HG03097 (cell line): Measurements from ENCODE around the gene SYNDIG1.

Source experiments
- ATAC-seq: cut with Tn5 transposase; IDR thresholded peaks from one replicate; pipeline ENCODE4 v1.9.1; 2021; ENCODE audit not compliant: unreplicated experiment, low FRiP score

SYNDIG1 gene

GRCh38 chr20:24603454-24603853 is 134.0 kb downstream of the SYNDIG1 start:
- no peak for ATAC-seq

- ATAC-seq, result no peak
Measured at GRCh38 chr20:24604966-24605665, 135.7 kb downstream of the SYNDIG1 start.

GRCh38 chr20:24605937-24606455 is 136.6 kb downstream of the SYNDIG1 start:
- no peak for ATAC-seq

DNA sequence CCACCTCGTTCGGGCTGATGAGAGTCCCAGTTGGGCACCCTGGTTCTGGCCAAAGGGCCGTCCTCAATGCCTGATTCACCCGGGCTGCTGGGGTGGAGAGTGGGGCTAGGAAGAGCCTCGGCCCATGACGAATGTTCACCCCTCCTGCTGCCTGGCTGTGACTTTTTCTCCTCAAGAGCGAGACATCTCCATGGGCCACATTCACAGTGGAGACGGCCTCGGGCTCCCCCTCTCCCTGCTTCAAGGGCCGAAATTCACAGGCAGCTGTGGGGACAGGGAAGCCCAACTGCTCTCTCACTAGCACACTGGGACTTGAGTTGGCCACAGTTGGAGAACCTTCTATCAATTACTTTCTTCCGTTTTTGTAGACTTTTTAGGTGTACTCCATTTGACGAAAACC is 138.0 kb downstream of the SYNDIG1 start:
- no peak for ATAC-seq

DNA sequence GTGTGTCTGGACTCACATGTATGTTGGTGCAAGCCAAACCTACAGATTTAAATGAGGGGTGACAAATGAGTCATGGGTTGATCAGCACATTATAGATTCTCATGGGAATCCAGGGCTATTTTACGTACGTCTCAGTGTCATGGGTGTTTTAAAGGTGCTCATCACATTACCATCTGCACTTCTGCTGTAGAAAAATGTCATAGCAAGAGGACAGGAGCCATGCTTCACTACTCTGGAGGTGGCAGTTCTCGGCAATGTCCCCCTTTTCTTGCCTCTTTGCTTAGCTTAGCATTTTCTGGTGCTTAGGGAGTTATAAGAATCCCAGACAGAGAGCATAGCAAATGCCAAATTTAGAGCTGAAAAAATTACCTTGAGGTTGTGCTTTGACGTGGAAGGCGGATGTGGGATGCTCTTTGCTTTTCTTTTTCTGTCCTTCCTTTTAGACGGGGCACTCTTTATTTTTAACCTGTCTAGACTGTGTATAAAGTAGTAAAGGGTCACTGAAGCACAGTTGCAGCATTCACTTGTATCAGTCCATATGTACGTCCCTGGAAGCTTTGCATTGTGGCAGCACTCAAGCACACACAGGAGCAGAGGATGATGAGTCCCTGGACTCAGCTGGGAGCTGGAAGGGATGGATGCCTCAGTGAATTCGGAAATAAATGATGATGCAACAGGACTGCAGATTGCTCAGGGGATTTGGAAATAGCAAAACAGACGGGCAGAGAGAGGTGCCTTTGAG is 139.7 kb downstream of the SYNDIG1 start:
- ATAC-seq, result no peak

DNA sequence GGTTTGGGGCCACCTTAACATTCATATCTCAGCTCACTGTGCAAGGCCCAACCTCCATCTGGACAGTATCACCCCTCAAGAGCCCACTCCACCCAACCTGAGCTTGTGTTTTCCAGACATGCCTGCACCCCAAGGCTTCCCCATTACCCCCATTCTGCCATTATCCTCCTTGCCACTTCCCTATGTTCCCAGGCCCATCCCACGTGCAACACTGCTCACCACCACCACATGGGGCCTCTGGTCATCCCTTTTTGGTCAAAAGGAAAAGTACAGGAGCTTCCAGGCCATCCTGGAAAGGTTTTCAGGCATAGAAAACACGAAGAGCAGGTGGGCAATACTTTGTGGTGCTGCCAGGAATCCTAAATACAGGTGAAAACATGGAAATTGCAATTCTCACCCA is 140.3 kb downstream of the SYNDIG1 start:
- ATAC-seq, result no peak

DNA sequence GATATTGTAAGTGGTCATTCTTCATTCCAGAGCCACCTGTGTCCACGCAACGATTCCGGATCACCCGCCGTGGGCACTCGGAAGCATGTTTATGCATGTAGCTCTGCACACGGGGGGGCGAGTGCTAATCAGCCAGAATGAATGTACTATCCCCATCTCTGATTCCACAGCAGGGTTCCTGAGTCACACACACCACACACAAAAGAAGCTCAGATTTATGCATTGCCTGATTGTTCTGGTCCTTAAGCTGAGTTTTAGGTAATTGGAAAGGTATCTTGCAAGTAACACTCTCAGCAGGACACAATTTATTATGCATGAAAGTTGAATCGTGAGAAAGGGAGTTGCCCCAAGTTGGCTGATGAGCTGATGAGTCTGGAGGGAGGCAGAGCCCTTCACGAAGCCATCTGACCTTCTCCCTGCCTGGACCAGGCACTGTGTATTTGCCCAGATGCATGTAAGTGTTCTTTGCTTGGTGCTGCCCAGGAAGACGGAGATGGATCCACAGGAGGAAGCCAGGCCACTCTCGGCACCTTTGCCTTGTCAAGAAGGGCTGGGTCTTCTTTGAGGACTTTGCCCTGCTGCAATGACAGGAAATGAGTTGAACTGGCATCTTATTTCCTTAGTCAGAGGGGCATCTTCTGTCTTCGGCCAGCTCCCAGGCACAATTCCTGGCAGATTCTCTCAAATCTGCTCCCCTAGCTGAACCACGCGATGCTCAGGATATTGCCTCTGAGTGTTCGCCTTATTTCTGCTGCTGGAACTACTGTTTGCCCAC is 141.1 kb downstream of the SYNDIG1 start:
- no peak for ATAC-seq

- ATAC-seq, result no peak
Measured at GRCh38 chr20:24611360-24612140, 142.1 kb downstream of the SYNDIG1 start.

DNA sequence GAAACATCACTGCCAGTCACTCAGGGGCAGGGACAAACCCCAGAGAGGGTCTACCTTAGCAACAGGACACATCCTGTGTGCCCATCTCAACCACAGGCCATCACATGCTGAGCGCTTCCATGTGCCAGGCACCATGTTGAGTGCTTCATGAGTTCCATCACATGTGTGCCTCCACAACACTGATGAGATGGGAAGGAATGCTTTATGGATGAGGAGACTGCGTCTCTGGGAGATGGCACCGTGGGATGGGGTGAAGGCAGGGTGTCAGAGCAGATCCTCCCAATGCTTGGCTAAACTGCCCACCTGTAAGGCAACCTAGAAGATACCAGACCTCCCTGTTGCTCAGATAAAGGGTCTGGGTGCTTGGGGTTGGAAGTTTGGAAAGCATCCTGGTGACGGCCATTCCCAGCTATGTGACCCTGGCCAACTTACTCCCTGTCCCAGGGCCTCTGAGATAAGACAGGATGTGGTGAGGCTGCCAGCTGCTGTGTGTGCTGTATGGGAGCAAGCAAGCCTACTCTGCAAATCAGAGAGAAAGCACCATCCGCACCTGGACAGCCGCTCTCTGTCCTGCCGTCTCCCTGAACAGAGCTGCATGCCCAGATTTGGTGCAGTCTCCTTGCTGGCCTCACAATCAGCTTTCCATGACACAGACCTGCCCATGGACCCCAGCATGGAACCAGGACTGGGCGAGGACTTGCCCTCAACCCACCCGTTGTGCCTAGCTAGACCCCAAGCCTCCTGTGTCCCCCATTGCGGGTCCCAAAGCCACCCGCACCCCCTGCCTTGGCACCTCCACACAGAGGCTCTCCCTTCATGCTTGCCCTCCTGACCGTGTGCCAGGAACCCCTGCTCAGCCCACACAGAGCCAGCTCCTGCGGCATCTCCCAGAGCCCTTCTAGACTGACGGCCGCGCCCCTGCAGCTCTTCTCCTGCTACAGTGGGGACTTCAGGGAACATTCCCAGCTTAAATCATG is 143.7 kb downstream of the SYNDIG1 start:
- no peak for ATAC-seq

- ATAC-seq, result no peak
Measured at GRCh38 chr20:24614341-24614740, 144.9 kb downstream of the SYNDIG1 start.

- no peak for ATAC-seq
Measured at GRCh38 chr20:24615353-24615752, 145.9 kb downstream of the SYNDIG1 start.

GRCh38 chr20:24616258-24617079 is 147.0 kb downstream of the SYNDIG1 start:
- no peak for ATAC-seq

- ATAC-seq, result no peak
Measured at GRCh38 chr20:24617080-24617432, 147.6 kb downstream of the SYNDIG1 start.

GRCh38 chr20:24617757-24618450 is 148.5 kb downstream of the SYNDIG1 start:
- no peak for ATAC-seq

- ATAC-seq, result no peak
Measured at GRCh38 chr20:24618739-24619138, 149.3 kb downstream of the SYNDIG1 start.

DNA sequence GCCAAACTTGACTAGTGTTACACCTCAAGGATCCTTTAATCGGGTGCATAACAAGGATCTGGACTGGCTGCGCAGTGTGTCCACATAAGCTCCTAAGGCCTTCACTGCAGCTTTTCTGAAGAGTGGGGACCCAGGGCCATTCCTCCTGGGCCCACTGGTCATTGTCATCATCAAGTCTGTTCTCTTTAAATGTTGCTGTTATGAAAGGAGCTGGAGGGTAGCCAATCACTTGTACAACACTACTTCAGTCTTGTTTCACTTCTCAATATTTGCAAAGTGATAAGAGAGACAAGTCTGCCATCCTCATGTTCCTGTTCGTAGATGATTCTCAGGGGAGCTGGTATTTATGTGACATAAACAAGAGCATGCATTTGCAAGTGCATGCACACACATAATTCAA is 149.8 kb downstream of the SYNDIG1 start:
- ATAC-seq, result no peak

DNA sequence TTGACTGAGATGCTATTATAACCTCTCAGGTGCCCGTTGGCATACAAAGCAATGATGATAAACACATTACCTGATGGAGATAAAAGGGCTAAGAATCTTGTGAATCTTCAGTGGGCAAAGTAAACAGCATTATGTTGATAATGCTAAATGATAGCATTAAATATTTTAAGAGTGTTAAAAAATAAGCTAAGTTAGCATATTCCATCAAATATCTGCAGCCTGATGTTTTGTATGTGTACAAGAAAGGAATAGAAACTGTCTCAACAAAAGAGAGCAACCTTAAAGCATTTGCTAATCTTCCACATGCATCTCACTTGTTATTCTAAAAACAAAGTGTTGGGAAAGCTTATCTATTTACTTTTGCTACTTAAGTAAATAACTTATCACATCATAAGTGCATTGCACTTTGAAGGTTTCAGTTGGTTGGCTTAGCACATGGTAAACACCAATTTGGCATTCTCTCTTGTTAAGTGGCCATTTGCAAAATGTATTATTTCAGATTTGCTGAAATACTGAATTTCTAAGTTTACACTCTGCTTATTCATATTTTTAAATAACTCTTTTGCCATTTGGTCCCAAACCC is 151.6 kb downstream of the SYNDIG1 start:
- no peak for ATAC-seq

DNA sequence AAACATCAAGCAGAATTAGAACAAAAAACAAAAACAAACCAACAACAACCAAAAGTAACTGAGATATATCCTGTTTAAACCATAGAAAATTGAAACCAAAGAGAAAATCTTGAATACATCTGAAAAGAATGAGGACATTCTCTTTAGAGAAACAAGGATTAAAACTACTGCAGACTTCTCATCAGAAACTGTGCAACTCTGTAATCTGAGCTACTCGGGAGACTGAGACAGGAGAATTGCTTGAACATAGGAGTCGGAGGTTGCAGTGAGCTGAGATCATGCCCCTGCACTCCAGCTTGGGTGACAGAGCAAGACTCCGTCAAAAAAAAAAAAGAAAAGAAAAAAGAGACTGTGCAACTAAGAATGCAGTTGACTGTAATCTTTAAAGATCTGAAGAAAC is 153.4 kb downstream of the SYNDIG1 start:
- ATAC-seq, result no peak
